HepG2 (cell line): Measurements from ENCODE around the gene CD24. TPM values are rescaled to one million over a fixed set of nuclear protein-coding genes. Genes with fewer than 3 reads are reported as not detected.

Experiments used
- ADNP ChIP-seq: sonication (generic); formaldehyde crosslinking; IDR thresholded peaks from 2 replicates; pipeline ENCODE4 v1.4.0; 2020; ENCODE audit warnings: missing genetic modification reagents
- ATF2 ChIP-seq: sonication (generic); formaldehyde crosslinking; IDR thresholded peaks from 2 replicates; pipeline ENCODE4 v1.4.0; 2020; ENCODE audit warnings: missing genetic modification reagents
- ATF3 ChIP-seq: sonication (generic); formaldehyde crosslinking; IDR thresholded peaks from 2 replicates; pipeline ENCODE4 v1.4.0; 2020; ENCODE audit warnings: missing genetic modification reagents
- HBP1 ChIP-seq: IDR thresholded peaks from 2 replicates; pipeline ENCODE4 v1.6.1; 2016; ENCODE audit warnings: low read depth, control low read depth
- HNF4G ChIP-seq, 2 experiments: sonication (generic) in 1 of 2; formaldehyde crosslinking in 1 of 2; IDR thresholded peaks; 2 replicates each; pipeline versions ENCODE4 v1.4.0 to v1.6.1; 2011 to 2020; ENCODE audit warnings: borderline replicate concordance in 2 of 2, low read depth in 2 of 2, mild to moderate bottlenecking in 2 of 2, low read length in 1 of 2, missing genetic modification reagents in 1 of 2, moderate library complexity in 1 of 2
- KLF11 ChIP-seq: IDR thresholded peaks from 2 replicates; pipeline ENCODE4 v1.6.1; 2016; ENCODE audit warnings: missing compliant biosample characterization
- MIER3 ChIP-seq: IDR thresholded peaks from 2 replicates; pipeline ENCODE4 v1.6.1; 2016; ENCODE audit warnings: missing compliant biosample characterization, borderline replicate concordance
- NR2F1 ChIP-seq, 2 experiments: fragments of 450-650 bp in 1 of 2; formaldehyde crosslinking in 1 of 2; IDR thresholded peaks; 2 replicates each; pipeline versions ENCODE4 v1.5.0 to v1.6.1; 2016 to 2020; ENCODE audit warnings: mild to moderate bottlenecking in 1 of 2, missing compliant biosample characterization in 1 of 2, missing genetic modification reagents in 1 of 2, moderate library complexity in 1 of 2
- SMAD3 ChIP-seq: sonication (generic); formaldehyde crosslinking; IDR thresholded peaks from 2 replicates; pipeline ENCODE4 v1.4.0; 2020; ENCODE audit warnings: missing genetic modification reagents
- SOX5 ChIP-seq: IDR thresholded peaks from 2 replicates; pipeline ENCODE4 v1.6.1; 2016; ENCODE audit warnings: borderline replicate concordance
- STAG1 ChIP-seq: sonication (generic); formaldehyde crosslinking; IDR thresholded peaks from 2 replicates; pipeline ENCODE4 v1.4.0; 2020; ENCODE audit warnings: missing genetic modification reagents
- ZBTB25 ChIP-seq: IDR thresholded peaks from 2 replicates; pipeline ENCODE4 v1.6.1; 2018; ENCODE audit warnings: missing genetic modification reagents
- ZKSCAN5 ChIP-seq: sonication (generic); formaldehyde crosslinking; IDR thresholded peaks from 2 replicates; pipeline ENCODE4 v1.5.1; 2020; ENCODE audit warnings: mild to moderate bottlenecking, missing genetic modification reagents
- polyA plus RNA-seq, 8 experiments: library from polyadenylated mRNA; depleted of rRNA in 3 of 8; stranded (reverse) in 7 of 8; unstranded in 1 of 8; fragments of >200 nt; fragmentation: Illumina TruSeq in 4 of 8; extraction: Trizol in 4 of 8; gene quantifications; 2 replicates each; pipeline versions ENCODE4 v1.2.1 to v1.2.3, GENCODE V29; 2011 to 2016; ENCODE audit warnings: low read depth in 4 of 8, missing spikeins in 1 of 8, mixed read lengths in 1 of 8; ENCODE audit not compliant: insufficient read depth in 1 of 8
- total RNA-seq, 5 experiments: library from RNA; depleted of rRNA; stranded (reverse); fragments of >200 nt; fragmentation: Illumina TruSeq; extraction: Trizol; gene quantifications; 2 replicates each; pipeline ENCODE4 v1.2.3, GENCODE V29; 2016; ENCODE audit warnings: low read depth in 1 of 5
- TF ChIP-seq, protein P1 (sequence below), 2 experiments: IDR thresholded peaks; 2 replicates each; pipeline ENCODE4 v1.6.1; 2011 to 2012; ENCODE audit warnings: low read length in 2 of 2, borderline replicate concordance in 1 of 2, low read depth in 1 of 2, mild to moderate bottlenecking in 1 of 2, moderate library complexity in 1 of 2
- TF ChIP-seq, protein P2 (sequence below): IDR thresholded peaks from 2 replicates; pipeline ENCODE4 v1.6.1; 2016; ENCODE audit warnings: missing genetic modification reagents, missing compliant biosample characterization
- TF ChIP-seq, protein P3 (sequence below): IDR thresholded peaks from 2 replicates; pipeline ENCODE4 v1.6.1; 2016

The CD24 gene
- total and polyA plus RNA-seq, 2 of the 13 experiments (the other 11 are each of a cell fraction or from before 2014, with no cell fraction given) = 11.3 to 30.5 TPM

GRCh38 chr6:106927531-106928398 is 46.8 kb downstream of the CD24 start (continued):
- peak; percentile 40; the same call in 1 of the 2 replicates for TF ChIP-seq MIER3 (CRISPR knock-in tag)
- 0 out of 2 replicates have a peak, but pooled peaks have one; percentile 16 for TF ChIP-seq ATF2
- TF ChIP-seq, protein P1, sequence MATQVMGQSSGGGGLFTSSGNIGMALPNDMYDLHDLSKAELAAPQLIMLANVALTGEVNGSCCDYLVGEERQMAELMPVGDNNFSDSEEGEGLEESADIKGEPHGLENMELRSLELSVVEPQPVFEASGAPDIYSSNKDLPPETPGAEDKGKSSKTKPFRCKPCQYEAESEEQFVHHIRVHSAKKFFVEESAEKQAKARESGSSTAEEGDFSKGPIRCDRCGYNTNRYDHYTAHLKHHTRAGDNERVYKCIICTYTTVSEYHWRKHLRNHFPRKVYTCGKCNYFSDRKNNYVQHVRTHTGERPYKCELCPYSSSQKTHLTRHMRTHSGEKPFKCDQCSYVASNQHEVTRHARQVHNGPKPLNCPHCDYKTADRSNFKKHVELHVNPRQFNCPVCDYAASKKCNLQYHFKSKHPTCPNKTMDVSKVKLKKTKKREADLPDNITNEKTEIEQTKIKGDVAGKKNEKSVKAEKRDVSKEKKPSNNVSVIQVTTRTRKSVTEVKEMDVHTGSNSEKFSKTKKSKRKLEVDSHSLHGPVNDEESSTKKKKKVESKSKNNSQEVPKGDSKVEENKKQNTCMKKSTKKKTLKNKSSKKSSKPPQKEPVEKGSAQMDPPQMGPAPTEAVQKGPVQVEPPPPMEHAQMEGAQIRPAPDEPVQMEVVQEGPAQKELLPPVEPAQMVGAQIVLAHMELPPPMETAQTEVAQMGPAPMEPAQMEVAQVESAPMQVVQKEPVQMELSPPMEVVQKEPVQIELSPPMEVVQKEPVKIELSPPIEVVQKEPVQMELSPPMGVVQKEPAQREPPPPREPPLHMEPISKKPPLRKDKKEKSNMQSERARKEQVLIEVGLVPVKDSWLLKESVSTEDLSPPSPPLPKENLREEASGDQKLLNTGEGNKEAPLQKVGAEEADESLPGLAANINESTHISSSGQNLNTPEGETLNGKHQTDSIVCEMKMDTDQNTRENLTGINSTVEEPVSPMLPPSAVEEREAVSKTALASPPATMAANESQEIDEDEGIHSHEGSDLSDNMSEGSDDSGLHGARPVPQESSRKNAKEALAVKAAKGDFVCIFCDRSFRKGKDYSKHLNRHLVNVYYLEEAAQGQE (IDR thresholded peaks at IDR 0.05; ENCODE audit: borderline replicate concordance in 1 of 2, low read depth in 1 of 2, low read length in 2 of 2) = peak; percentile 87 to 99
- TF ChIP-seq SOX5 (CRISPR knock-in tag) = peak; percentile 24; the same call in 1 of the 2 replicates
- TF ChIP-seq, protein P2, sequence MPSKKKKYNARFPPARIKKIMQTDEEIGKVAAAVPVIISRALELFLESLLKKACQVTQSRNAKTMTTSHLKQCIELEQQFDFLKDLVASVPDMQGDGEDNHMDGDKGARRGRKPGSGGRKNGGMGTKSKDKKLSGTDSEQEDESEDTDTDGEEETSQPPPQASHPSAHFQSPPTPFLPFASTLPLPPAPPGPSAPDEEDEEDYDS (CRISPR knock-in tag) = peak; percentile 22; the same call in 1 of the 2 replicates
- no peak for TF ChIP-seq HNF4G (IDR thresholded peaks at IDR 0.05; ENCODE audit: borderline replicate concordance, low read depth, low read length)
- no peak for TF ChIP-seq HNF4G (CRISPR knock-in tag; IDR thresholded peaks at IDR 0.05; ENCODE audit: borderline replicate concordance, low read depth)
- TF ChIP-seq STAG1 = 0 out of 2 replicates have a peak, but pooled peaks have one; percentile 5
- 0 out of 2 replicates have a peak, but pooled peaks have one; percentile 73 for TF ChIP-seq KLF11 (CRISPR knock-in tag)
- TF ChIP-seq, protein P3, sequence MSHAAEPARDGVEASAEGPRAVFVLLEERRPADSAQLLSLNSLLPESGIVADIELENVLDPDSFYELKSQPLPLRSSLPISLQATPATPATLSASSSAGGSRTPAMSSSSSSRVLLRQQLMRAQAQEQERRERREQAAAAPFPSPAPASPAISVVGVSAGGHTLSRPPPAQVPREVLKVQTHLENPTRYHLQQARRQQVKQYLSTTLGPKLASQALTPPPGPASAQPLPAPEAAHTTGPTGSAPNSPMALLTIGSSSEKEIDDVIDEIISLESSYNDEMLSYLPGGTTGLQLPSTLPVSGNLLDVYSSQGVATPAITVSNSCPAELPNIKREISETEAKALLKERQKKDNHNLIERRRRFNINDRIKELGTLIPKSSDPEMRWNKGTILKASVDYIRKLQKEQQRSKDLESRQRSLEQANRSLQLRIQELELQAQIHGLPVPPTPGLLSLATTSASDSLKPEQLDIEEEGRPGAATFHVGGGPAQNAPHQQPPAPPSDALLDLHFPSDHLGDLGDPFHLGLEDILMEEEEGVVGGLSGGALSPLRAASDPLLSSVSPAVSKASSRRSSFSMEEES = peak; percentile 73; the same call in 1 of the 2 replicates
- TF ChIP-seq NR2F1 (CRISPR knock-in tag; IDR thresholded peaks at IDR 0.05) = peak in 1 of 2 experiments; percentile 26; a peak in 1 of 4 replicates
- no peak for TF ChIP-seq ZKSCAN5
- 0 out of 2 replicates have a peak, but pooled peaks have one; percentile 13 for TF ChIP-seq ATF3 (CRISPR knock-in tag)
- TF ChIP-seq HBP1 (CRISPR knock-in tag) = 0 out of 2 replicates have a peak, but pooled peaks have one; percentile 68
- peak; percentile 80 for TF ChIP-seq SMAD3 (CRISPR knock-in tag)
- TF ChIP-seq ZBTB25 (CRISPR knock-in tag) = peak; percentile 76; the same call in 1 of the 2 replicates
- TF ChIP-seq ADNP = no peak
